HepG2 (cell line): ENCODE data around the gene PCNT. TPM values are rescaled to one million over a fixed set of nuclear protein-coding genes. Genes with fewer than 3 reads are reported as not detected.

Source experiments
- ATAC-seq: fragments of 200-7000 bp; cut with Tn5 transposase; 3 replicates; pipeline ENCODE4 v1.9.1; 2020; ENCODE audit warnings: mild to moderate bottlenecking, moderate library complexity
- BruUV-seq: library from RNA; stranded (reverse); fragments of 400-500 nt; replicated peaks from 2 replicates; lab custom pipeline; 2021; lab: Mats Ljungman, UMichigan
- CTCF ChIA-PET: fragments of 300-600 bp; formaldehyde crosslinking; extraction: SDS; loops from one replicate; lab custom pipeline; 2021; ENCODE audit warnings: low total read pairs, inconsistent platforms, low intra/inter-chr PET ratio; lab: Yijun Ruan, JAX
- POLR2A ChIA-PET: fragments of 350-600 bp; sonication (Branson Sonifier 250); formaldehyde crosslinking; loops from one replicate; lab custom pipeline; 2020; ENCODE audit warnings: antibody characterized with exemption, inconsistent platforms; lab: Yijun Ruan, JAX
- DNase-seq: peaks from one replicate; pipeline ENCODE4 v3.0.0-alpha.2; 2015; ENCODE audit warnings: low spot score
- FAIRE-seq: peaks from 3 replicates; lab custom pipeline; 2011; peaks lifted over from hg19 to GRCh38; lab: Jason Lieb, UNC
- H2AFZ ChIP-seq: one replicate; pipeline ENCODE4 v1.6.1; 2011; ENCODE audit warnings: low read length, inconsistent platforms
- H3K27ac ChIP-seq: fragments of 300-600 bp; 3 replicates; pipeline ENCODE4 v1.8.0; 2011; ENCODE audit warnings: mixed run types, mild to moderate bottlenecking, mixed read lengths, low read length, inconsistent platforms; ENCODE audit not compliant: insufficient read depth; ENCODE audit errors: extremely low read length
- H3K27me3 ChIP-seq, 2 experiments: fragments of 200-600 bp in 1 of 2; 2 replicates in 1 of 2; 3 replicates in 1 of 2; pipeline versions ENCODE4 v1.6.0 to v1.8.0; 2011; ENCODE audit warnings: low read length in 2 of 2, mild to moderate bottlenecking in 2 of 2, moderate library complexity in 2 of 2, inconsistent platforms in 1 of 2; ENCODE audit not compliant: insufficient read depth in 2 of 2, control insufficient read depth in 1 of 2
- H3K36me3 ChIP-seq, 2 experiments: fragments of 200-600 bp in 1 of 2; replicated peaks in 1 of 2; 2 replicates in 1 of 2; 3 replicates in 1 of 2; pipeline versions ENCODE4 v1.5.1 to v1.8.0; 2011; ENCODE audit warnings: low read length in 2 of 2, inconsistent platforms in 1 of 2; ENCODE audit not compliant: insufficient read depth in 2 of 2, control insufficient read depth in 1 of 2
- H3K4me1 ChIP-seq: 2 replicates; pipeline ENCODE4 v1.5.1; 2012; ENCODE audit warnings: low read length, inconsistent platforms; ENCODE audit not compliant: insufficient read depth
- H3K4me2 ChIP-seq: 2 replicates; pipeline ENCODE4 v1.6.0; 2011; ENCODE audit warnings: low read depth, low read length, inconsistent platforms
- H3K4me3 ChIP-seq, 3 experiments: fragments of 200-600 bp in 1 of 3; sonication (generic), shearing (Covaris generic) in 1 of 3; replicated peaks in 1 of 3; 2 replicates each; pipeline ENCODE4 v1.5.1; 2011 to 2016; ENCODE audit warnings: low read length in 3 of 3, inconsistent platforms in 2 of 3, low read depth in 2 of 3, mild to moderate bottlenecking in 2 of 3, control low read depth in 1 of 3, mixed read lengths in 1 of 3; ENCODE audit not compliant: insufficient read depth in 1 of 3
- H3K79me2 ChIP-seq: one replicate; pipeline ENCODE4 v1.6.1; 2011; ENCODE audit warnings: low read length, inconsistent platforms; ENCODE audit not compliant: insufficient read depth
- H3K9ac ChIP-seq: 2 replicates; pipeline ENCODE4 v1.6.0; 2011; ENCODE audit warnings: mild to moderate bottlenecking, low read depth, low read length, inconsistent platforms; ENCODE audit not compliant: insufficient read depth
- H3K9me3 ChIP-seq: 2 replicates; pipeline ENCODE4 v1.5.1; 2012; ENCODE audit warnings: mild to moderate bottlenecking, low read length
- H4K20me1 ChIP-seq: 2 replicates; pipeline ENCODE4 v1.6.0; 2011; ENCODE audit warnings: inconsistent platforms, mild to moderate bottlenecking, low read length, moderate library complexity; ENCODE audit not compliant: insufficient read depth
- EEA1 ChIP-seq: sonication (generic); formaldehyde crosslinking; IDR thresholded peaks from 2 replicates; pipeline ENCODE4 v1.5.1; 2020; ENCODE audit warnings: mild to moderate bottlenecking, missing genetic modification reagents, borderline replicate concordance
- IKZF4 ChIP-seq: sonication (generic); formaldehyde crosslinking; IDR thresholded peaks from 2 replicates; pipeline ENCODE4 v1.5.1; 2020; ENCODE audit warnings: borderline replicate concordance, mild to moderate bottlenecking, low read depth, missing genetic modification reagents; ENCODE audit errors: not compliant biosample characterization
- MAFF ChIP-seq: IDR thresholded peaks from 2 replicates; pipeline ENCODE4 v1.6.1; 2011; ENCODE audit warnings: low read depth, low read length, improper control_type of control experiment
- MEIS1 ChIP-seq: sonication (generic); formaldehyde crosslinking; IDR thresholded peaks from 2 replicates; pipeline ENCODE4 v1.9.0; 2021; ENCODE audit warnings: mild to moderate bottlenecking, missing genetic modification reagents, moderate library complexity, borderline replicate concordance
- MTA3 ChIP-seq: sonication (generic); formaldehyde crosslinking; IDR thresholded peaks from 2 replicates; pipeline ENCODE4 v1.4.0; 2020; ENCODE audit warnings: missing genetic modification reagents
- NFATC3 ChIP-seq: sonication (generic); formaldehyde crosslinking; IDR thresholded peaks from 2 replicates; pipeline ENCODE4 v1.5.1; 2020; ENCODE audit warnings: mild to moderate bottlenecking, missing genetic modification reagents
- RCOR2 ChIP-seq: IDR thresholded peaks from 2 replicates; pipeline ENCODE4 v1.6.1; 2016; ENCODE audit warnings: missing biosample characterization, missing genetic modification reagents
- SNAPC2 ChIP-seq: sonication (generic); formaldehyde crosslinking; IDR thresholded peaks from 2 replicates; pipeline ENCODE4 v1.8.1; 2022; ENCODE audit warnings: mild to moderate bottlenecking, missing genetic modification reagents
- YEATS4 ChIP-seq: sonication (generic); formaldehyde crosslinking; IDR thresholded peaks from 2 replicates; pipeline ENCODE4 v1.4.0; 2020; ENCODE audit warnings: missing genetic modification reagents, borderline replicate concordance
- ZNF747 ChIP-seq: sonication (generic); formaldehyde crosslinking; IDR thresholded peaks from 2 replicates; pipeline ENCODE4 v1.8.1; 2023; ENCODE audit warnings: missing genetic modification reagents, mild to moderate bottlenecking, borderline replicate concordance
- WGBS: methylation state at CpG from one replicate; pipeline ENCODE4 v1.1.6; 2017; ENCODE audit warnings: low lambda C conversion rate; 5-methylcytosine and 5-hydroxymethylcytosine counted together
- in situ Hi-C: cut with HindIII; loops from 2 replicates; pipeline ENCODE4 v1.10.0; 2017; ENCODE audit warnings: low pct_unique_long_range_greater_than_20kb; ENCODE audit not compliant: extremely low pct_ligation_motif_present
- intact Hi-C: fragments of 100-400 bp; cut with micrococcal nuclease; formaldehyde crosslinking; loops from one replicate; pipeline ENCODE4 v1.10.0; 2022; ENCODE audit not compliant: unreplicated experiment
- polyA plus RNA-seq, 8 experiments: library from polyadenylated mRNA; depleted of rRNA in 3 of 8; stranded (reverse) in 7 of 8; unstranded in 1 of 8; fragments of >200 nt; fragmentation: Illumina TruSeq in 4 of 8; extraction: Trizol in 4 of 8; gene quantifications; 2 replicates each; pipeline versions ENCODE4 v1.2.1 to v1.2.3, GENCODE V29; 2011 to 2016; ENCODE audit warnings: low read depth in 4 of 8, missing spikeins in 1 of 8, mixed read lengths in 1 of 8; ENCODE audit not compliant: insufficient read depth in 1 of 8
- total RNA-seq, 5 experiments: library from RNA; depleted of rRNA; stranded (reverse); fragments of >200 nt; fragmentation: Illumina TruSeq; extraction: Trizol; gene quantifications; 2 replicates each; pipeline ENCODE4 v1.2.3, GENCODE V29; 2016; ENCODE audit warnings: low read depth in 1 of 5
- TF ChIP-seq, protein P1 (sequence below): sonication (generic); formaldehyde crosslinking; IDR thresholded peaks from 2 replicates; pipeline ENCODE4 v1.8.0; 2022; ENCODE audit warnings: mild to moderate bottlenecking, missing genetic modification reagents, borderline replicate concordance
- TF ChIP-seq, protein P2 (sequence below): fragments of 450-650 bp; IDR thresholded peaks from 2 replicates; pipeline ENCODE4 v1.6.1; 2017
- TF ChIP-seq, protein P3 (sequence below): sonication (generic); formaldehyde crosslinking; IDR thresholded peaks from 2 replicates; pipeline ENCODE4 v1.5.0; 2020; ENCODE audit warnings: missing genetic modification reagents

PCNT gene
- total and polyA plus RNA-seq, 2 of the 13 experiments (the other 11 are each of a cell fraction or from before 2014, with no cell fraction given), result 5.6 to 12.4 TPM

DNA sequence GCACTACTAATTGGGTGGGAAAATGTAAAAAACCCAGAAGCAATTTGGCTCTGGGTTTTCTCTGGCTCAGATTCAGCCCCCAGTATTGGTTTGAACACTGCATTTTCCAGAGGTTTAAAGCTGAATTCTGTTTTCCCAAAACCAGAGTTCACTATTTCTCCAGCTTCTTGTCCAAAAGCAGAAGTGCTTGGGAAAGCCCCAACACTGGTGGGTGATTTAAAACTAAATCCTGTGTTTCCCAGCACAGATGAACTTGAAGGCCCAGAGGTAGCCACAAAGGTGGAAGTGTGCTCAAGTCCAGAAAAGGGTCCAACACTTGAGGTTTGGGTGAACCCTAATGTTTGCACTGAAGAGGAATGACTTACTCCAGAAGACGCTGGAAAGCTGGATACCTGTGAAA, 39.2 kb upstream of the PCNT start:
- H3K27me3 ChIP-seq, result no peaks in the 10 kb centered on the region; a peak in 1 of 5 replicates
- POLR2A ChIA-PET, result interaction anchor here (1.6 kb wide), 1 partner anchor 11 kb away, joined by 5 read pairs; no protein-coding TSS in a partner anchor
- H3K9ac ChIP-seq, result peak overlapping the region; percentile 92; the same call in 1 of the 2 replicates
- DNase-seq (no peak), FAIRE-seq (no peak), ATAC-seq (no peak)
- no peaks in the 10 kb centered on the region for H3K9me3 ChIP-seq
- peak overlapping the region; percentile 2 to 98 (median 84); a peak in 5 of 6 replicates for H3K4me3 ChIP-seq
- no peak overlapping the region for H2AFZ ChIP-seq
- CTCF ChIA-PET, result no interaction called here
- in situ Hi-C loops (loop anchor here (5.0 to 10.0 kb wide), 2 partner anchors 38 to 310 kb away; partner anchors contain the start of genes C21orf58 and PCNT), intact Hi-C loops (loop anchor here (10.0 kb wide), 1 partner anchor 60 kb away; the partner anchor contains the start of gene LSS)
- H3K27ac ChIP-seq, result peak overlapping the region; percentile 95
- H3K4me2 ChIP-seq, result peak overlapping the region; percentile 78
- H3K36me3 ChIP-seq, result peaks cover 2 to 18% of the 10 kb centered on the region in 2 experiments
- BruUV-seq, result no TSS peak
- 89% methylated on average over 1 of the region's 1 CpG for WGBS
- H3K4me1 ChIP-seq, result peaks cover 62% of the 10 kb centered on the region
- peaks cover 8% of the 10 kb centered on the region; the same call in 1 of the 2 replicates for H4K20me1 ChIP-seq
- H3K79me2 ChIP-seq, result peaks cover 46% of the 10 kb centered on the region
- TF ChIP-seq MEIS1 (CRISPR knock-in tag) (no peak), IKZF4 (no peak), SNAPC2 (CRISPR knock-in tag) (no peak), YEATS4 (CRISPR knock-in tag) (no peak), ZNF747 (CRISPR knock-in tag) (no peak), MAFF (no peak), MTA3 (no peak), RCOR2 (CRISPR knock-in tag) (no peak), EEA1 (CRISPR knock-in tag) (no peak), NFATC3 (CRISPR knock-in tag) (no peak)
- TF ChIP-seq, protein P1, sequence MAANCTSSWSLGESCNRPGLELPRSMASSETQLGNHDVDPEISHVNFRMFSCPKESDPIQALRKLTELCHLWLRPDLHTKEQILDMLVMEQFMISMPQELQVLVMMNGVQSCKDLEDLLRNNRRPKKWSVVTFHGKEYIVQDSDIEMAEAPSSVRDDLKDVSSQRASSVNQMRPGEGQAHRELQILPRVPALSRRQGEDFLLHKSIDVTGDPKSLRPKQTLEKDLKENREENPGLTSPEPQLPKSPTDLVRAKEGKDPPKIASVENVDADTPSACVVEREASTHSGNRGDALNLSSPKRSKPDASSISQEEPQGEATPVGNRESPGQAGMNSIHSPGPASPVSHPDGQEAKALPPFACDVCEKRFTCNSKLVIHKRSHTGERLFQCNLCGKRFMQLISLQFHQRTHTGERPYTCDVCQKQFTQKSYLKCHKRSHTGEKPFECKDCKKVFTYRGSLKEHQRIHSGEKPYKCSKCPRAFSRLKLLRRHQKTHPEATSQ (CRISPR knock-in tag), result no peak
- TF ChIP-seq, protein P2, sequence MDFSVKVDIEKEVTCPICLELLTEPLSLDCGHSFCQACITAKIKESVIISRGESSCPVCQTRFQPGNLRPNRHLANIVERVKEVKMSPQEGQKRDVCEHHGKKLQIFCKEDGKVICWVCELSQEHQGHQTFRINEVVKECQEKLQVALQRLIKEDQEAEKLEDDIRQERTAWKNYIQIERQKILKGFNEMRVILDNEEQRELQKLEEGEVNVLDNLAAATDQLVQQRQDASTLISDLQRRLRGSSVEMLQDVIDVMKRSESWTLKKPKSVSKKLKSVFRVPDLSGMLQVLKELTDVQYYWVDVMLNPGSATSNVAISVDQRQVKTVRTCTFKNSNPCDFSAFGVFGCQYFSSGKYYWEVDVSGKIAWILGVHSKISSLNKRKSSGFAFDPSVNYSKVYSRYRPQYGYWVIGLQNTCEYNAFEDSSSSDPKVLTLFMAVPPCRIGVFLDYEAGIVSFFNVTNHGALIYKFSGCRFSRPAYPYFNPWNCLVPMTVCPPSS, result no peak
- TF ChIP-seq, protein P3, sequence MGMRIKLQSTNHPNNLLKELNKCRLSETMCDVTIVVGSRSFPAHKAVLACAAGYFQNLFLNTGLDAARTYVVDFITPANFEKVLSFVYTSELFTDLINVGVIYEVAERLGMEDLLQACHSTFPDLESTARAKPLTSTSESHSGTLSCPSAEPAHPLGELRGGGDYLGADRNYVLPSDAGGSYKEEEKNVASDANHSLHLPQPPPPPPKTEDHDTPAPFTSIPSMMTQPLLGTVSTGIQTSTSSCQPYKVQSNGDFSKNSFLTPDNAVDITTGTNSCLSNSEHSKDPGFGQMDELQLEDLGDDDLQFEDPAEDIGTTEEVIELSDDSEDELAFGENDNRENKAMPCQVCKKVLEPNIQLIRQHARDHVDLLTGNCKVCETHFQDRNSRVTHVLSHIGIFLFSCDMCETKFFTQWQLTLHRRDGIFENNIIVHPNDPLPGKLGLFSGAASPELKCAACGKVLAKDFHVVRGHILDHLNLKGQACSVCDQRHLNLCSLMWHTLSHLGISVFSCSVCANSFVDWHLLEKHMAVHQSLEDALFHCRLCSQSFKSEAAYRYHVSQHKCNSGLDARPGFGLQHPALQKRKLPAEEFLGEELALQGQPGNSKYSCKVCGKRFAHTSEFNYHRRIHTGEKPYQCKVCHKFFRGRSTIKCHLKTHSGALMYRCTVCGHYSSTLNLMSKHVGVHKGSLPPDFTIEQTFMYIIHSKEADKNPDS (CRISPR knock-in tag), result no peak
